RCC 7860 (cell line): ENCODE measurements around the gene BHLHE23.

ENCODE experiments used
- DNase-seq: peaks from one replicate; pipeline ENCODE4 v3.0.0-alpha.2; 2015; ENCODE audit warnings: low spot score
- FAIRE-seq: peaks from 2 replicates; lab custom pipeline; 2012; peaks lifted over from hg19 to GRCh38; lab: Jason Lieb, UNC

The BHLHE23 gene

GRCh38 chr20:63009988-63010769, 3.4 kb upstream of the BHLHE23 start:
- no peak for DNase-seq
- no peak for FAIRE-seq

- DNase-seq, result peak; percentile 39
Measured at GRCh38 chr20:63009045-63009961, 2.5 kb upstream of the BHLHE23 start.

GRCh38 chr20:63008541-63009044, 1.8 kb upstream of the BHLHE23 start:
- FAIRE-seq, result no peak

More at GRCh38 chr20:63009045-63009961, 2.5 kb upstream of the BHLHE23 start:
- FAIRE-seq, result no peak

GRCh38 chr20:63007646-63008488, 1.1 kb upstream of the BHLHE23 start:
- FAIRE-seq (no peak), DNase-seq (no peak)

More at GRCh38 chr20:63008541-63009044, 1.8 kb upstream of the BHLHE23 start:
- no peak for DNase-seq

GRCh38 chr20:63007360-63007645, 539 bp upstream of the BHLHE23 start:
- FAIRE-seq (no peak), DNase-seq (no peak)

GRCh38 chr20:63005862-63006539, 763 bp downstream of the BHLHE23 start:
- DNase-seq, result no peak
- FAIRE-seq, result no peak

- DNase-seq (no peak), FAIRE-seq (no peak)
Measured at GRCh38 chr20:63005365-63005861, 1.4 kb downstream of the BHLHE23 start.

GRCh38 chr20:63004607-63005364, 2.0 kb downstream of the BHLHE23 start:
- FAIRE-seq (no peak), DNase-seq (no peak)

GRCh38 chr20:63003546-63003945, 3.2 kb downstream of the BHLHE23 start:
- no peak for FAIRE-seq
- no peak for DNase-seq

- FAIRE-seq (no peak), DNase-seq (no peak)
Measured at GRCh38 chr20:63002511-63002910, 4.3 kb downstream of the BHLHE23 start.

GRCh38 chr20:63000958-63001357, 5.8 kb downstream of the BHLHE23 start:
- DNase-seq (no peak), FAIRE-seq (no peak)

- no peak for FAIRE-seq
- DNase-seq, result no peak
Measured at GRCh38 chr20:63000036-63000435, 6.7 kb downstream of the BHLHE23 start.

GRCh38 chr20:62999580-62999979, 7.2 kb downstream of the BHLHE23 start:
- no peak for FAIRE-seq
- no peak for DNase-seq

GRCh38 chr20:62998449-62998848, 8.3 kb downstream of the BHLHE23 start:
- FAIRE-seq, result no peak
- DNase-seq, result no peak

- DNase-seq (no peak), FAIRE-seq (no peak)
Measured at GRCh38 chr20:62997417-62998035, 9.2 kb downstream of the BHLHE23 start.

GRCh38 chr20:62996596-62996982, 10.2 kb downstream of the BHLHE23 start:
- DNase-seq, result no peak
- FAIRE-seq, result no peak

GRCh38 chr20:62995898-62996595, 10.7 kb downstream of the BHLHE23 start:
- FAIRE-seq (no peak), DNase-seq (no peak)

- DNase-seq, result no peak
- no peak for FAIRE-seq
Measured at GRCh38 chr20:62995481-62995880, 11.3 kb downstream of the BHLHE23 start.
